Stimulated activated memory B cell treated with anti-CD40 and anti-IgM and Interleukin-4, amounts not matched to agents 10 μg/mL and 1 μg/mL and 100 μg/mL, for 72 hours (primary cell): ENCODE results near the gene ANKRD28.

ENCODE experiments used
- ATAC-seq: fragments of 150-1000 bp; cut with Tn5 transposase; 2 replicates; pipeline ENCODE4 v1.10.0; 2021
- H3K27ac Mint-ChIP-seq: one replicate; pipeline ENCODE4 v1.8.0; 2022; ENCODE audit warnings: mild to moderate bottlenecking, mixed read lengths
- H3K27me3 Mint-ChIP-seq: one replicate; pipeline ENCODE4 v1.8.0; 2022; ENCODE audit warnings: mixed read lengths
- H3K36me3 Mint-ChIP-seq: one replicate; pipeline ENCODE4 v1.8.0; 2022; ENCODE audit warnings: mixed read lengths
- H3K4me1 Mint-ChIP-seq: one replicate; pipeline ENCODE4 v1.8.0; 2022; ENCODE audit warnings: mixed read lengths
- H3K4me3 Mint-ChIP-seq: one replicate; pipeline ENCODE4 v1.8.0; 2022; ENCODE audit warnings: mild to moderate bottlenecking, moderate library complexity, mixed read lengths
- H3K9me3 Mint-ChIP-seq: one replicate; pipeline ENCODE4 v1.8.0; 2022; ENCODE audit warnings: mixed read lengths

ANKRD28 gene

GRCh38 chr3:15731024-15731423 lies 66.8 kb downstream of the ANKRD28 start:
- no peaks in the 10 kb centered on the region for H3K27me3 Mint-ChIP-seq
- peaks cover 55% of the 10 kb centered on the region for H3K36me3 Mint-ChIP-seq
- H3K27ac Mint-ChIP-seq: no peak overlapping the region
- peaks cover 3% of the 10 kb centered on the region for H3K4me1 Mint-ChIP-seq
- no peak for ATAC-seq
- H3K9me3 Mint-ChIP-seq: no peaks in the 10 kb centered on the region
- H3K4me3 Mint-ChIP-seq: no peak overlapping the region

DNA sequence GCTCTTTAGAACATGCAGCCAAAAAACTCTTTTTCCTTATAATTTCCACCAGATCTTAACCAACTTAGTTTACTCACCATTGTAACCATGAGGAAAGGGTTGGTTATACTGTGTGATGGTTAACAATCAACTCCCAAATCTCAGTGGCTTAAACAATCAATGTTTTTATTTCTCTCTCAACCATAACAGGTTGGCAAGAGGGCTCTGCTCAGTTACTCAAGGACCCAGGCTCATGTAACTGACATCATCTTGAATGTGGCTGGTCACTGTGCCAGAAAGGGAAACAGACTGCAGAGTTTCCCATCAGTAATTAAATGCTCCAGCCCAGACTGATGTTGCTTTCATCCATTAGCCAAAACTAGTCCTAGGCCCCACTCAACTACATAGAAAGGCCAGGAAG lies 69.0 kb downstream of the ANKRD28 start:
- H3K36me3 Mint-ChIP-seq: peaks cover 60% of the 10 kb centered on the region
- no peak overlapping the region for H3K27ac Mint-ChIP-seq
- H3K4me1 Mint-ChIP-seq: peaks cover 6% of the 10 kb centered on the region
- no peaks in the 10 kb centered on the region for H3K9me3 Mint-ChIP-seq
- H3K27me3 Mint-ChIP-seq: no peaks in the 10 kb centered on the region
- H3K4me3 Mint-ChIP-seq: no peak overlapping the region
- no peak for ATAC-seq

- H3K27ac Mint-ChIP-seq: no peak overlapping the region
- H3K36me3 Mint-ChIP-seq: peaks cover 60% of the 10 kb centered on the region
- H3K4me3 Mint-ChIP-seq: no peak overlapping the region
- H3K27me3 Mint-ChIP-seq: no peaks in the 10 kb centered on the region
- H3K4me1 Mint-ChIP-seq: peaks cover 6% of the 10 kb centered on the region
- no peaks in the 10 kb centered on the region for H3K9me3 Mint-ChIP-seq
- no peak for ATAC-seq
These were observed 70.9 kb downstream of the ANKRD28 start for GRCh38 chr3:15726881-15727280.

GRCh38 chr3:15726043-15726442 lies 71.7 kb downstream of the ANKRD28 start:
- Mint-ChIP-seq H3K27me3 (no peaks in the 10 kb centered on the region), H3K27ac (no peak overlapping the region), H3K36me3 (peaks cover 63% of the 10 kb centered on the region), H3K4me3 (no peak overlapping the region), H3K9me3 (no peaks in the 10 kb centered on the region), H3K4me1 (peaks cover 6% of the 10 kb centered on the region)
- no peak for ATAC-seq

GRCh38 chr3:15724446-15724845 lies 73.3 kb downstream of the ANKRD28 start:
- Mint-ChIP-seq H3K9me3 (no peaks in the 10 kb centered on the region), H3K4me1 (peaks cover 6% of the 10 kb centered on the region), H3K4me3 (no peak overlapping the region), H3K27me3 (no peaks in the 10 kb centered on the region), H3K27ac (no peak overlapping the region), H3K36me3 (peaks cover 67% of the 10 kb centered on the region)
- ATAC-seq: no peak

DNA sequence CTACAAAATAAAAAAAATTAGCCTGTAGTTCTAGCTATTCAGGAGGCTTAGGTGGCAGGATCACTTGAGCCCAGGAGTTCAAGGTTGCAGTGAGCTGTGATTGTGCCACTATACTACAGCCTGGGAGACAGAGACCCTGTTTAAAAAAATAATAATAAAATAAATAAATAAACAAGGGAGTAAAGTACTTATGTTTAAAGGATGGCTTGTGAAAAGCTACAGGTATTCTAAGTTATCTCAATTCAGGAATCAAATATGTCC lies 74.2 kb downstream of the ANKRD28 start:
- no peak for ATAC-seq
- H3K4me1 Mint-ChIP-seq: peaks cover 6% of the 10 kb centered on the region
- no peaks in the 10 kb centered on the region for H3K27me3 Mint-ChIP-seq
- no peaks in the 10 kb centered on the region for H3K9me3 Mint-ChIP-seq
- no peak overlapping the region for H3K4me3 Mint-ChIP-seq
- H3K36me3 Mint-ChIP-seq: peaks cover 58% of the 10 kb centered on the region
- H3K27ac Mint-ChIP-seq: no peak overlapping the region

GRCh38 chr3:15722877-15723623 lies 74.7 kb downstream of the ANKRD28 start:
- Mint-ChIP-seq H3K36me3 (peaks cover 55% of the 10 kb centered on the region), H3K9me3 (no peaks in the 10 kb centered on the region), H3K4me3 (no peak overlapping the region), H3K27ac (no peak overlapping the region), H3K4me1 (peaks cover 6% of the 10 kb centered on the region), H3K27me3 (no peaks in the 10 kb centered on the region)
- ATAC-seq: no peak

- H3K27me3 Mint-ChIP-seq: no peaks in the 10 kb centered on the region
These were observed 81.6 kb downstream of the ANKRD28 start for GRCh38 chr3:15716178-15716577.

DNA sequence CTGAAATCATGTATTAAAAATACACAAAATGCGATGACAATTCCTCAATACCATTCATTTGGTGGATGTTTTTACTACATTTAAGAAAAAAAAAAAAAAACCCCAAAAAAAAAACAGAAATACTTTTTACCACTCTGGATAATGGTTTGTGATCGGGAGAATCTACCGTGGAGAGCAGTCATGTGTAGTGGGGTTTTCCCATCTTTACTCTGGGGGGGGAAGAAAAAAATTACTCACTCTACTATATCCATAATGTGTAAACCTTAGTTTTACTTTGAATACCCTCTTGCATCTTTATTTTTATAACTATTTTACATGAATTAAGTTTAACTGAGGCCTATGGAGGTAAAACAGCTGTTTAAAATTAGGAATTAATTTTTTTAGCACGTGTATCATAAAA lies 83.3 kb downstream of the ANKRD28 start:
- no peak for ATAC-seq
- Mint-ChIP-seq H3K4me3 (no peak overlapping the region), H3K27ac (no peak overlapping the region), H3K36me3 (peaks cover 15% of the 10 kb centered on the region), H3K4me1 (no peaks in the 10 kb centered on the region), H3K27me3 (no peaks in the 10 kb centered on the region), H3K9me3 (no peaks in the 10 kb centered on the region)

More at GRCh38 chr3:15716178-15716577, 81.6 kb downstream of the ANKRD28 start:
- no peak for ATAC-seq
- H3K4me3 Mint-ChIP-seq: no peak overlapping the region
- H3K9me3 Mint-ChIP-seq: no peaks in the 10 kb centered on the region
- no peaks in the 10 kb centered on the region for H3K4me1 Mint-ChIP-seq
- H3K27ac Mint-ChIP-seq: no peak overlapping the region
- H3K36me3 Mint-ChIP-seq: peaks cover 25% of the 10 kb centered on the region

GRCh38 chr3:15713364-15713763 lies 84.4 kb downstream of the ANKRD28 start:
- Mint-ChIP-seq H3K9me3 (no peaks in the 10 kb centered on the region), H3K4me1 (no peaks in the 10 kb centered on the region), H3K36me3 (peaks cover 24% of the 10 kb centered on the region), H3K27me3 (no peaks in the 10 kb centered on the region), H3K4me3 (no peak overlapping the region), H3K27ac (no peak overlapping the region)
- ATAC-seq: no peak

DNA sequence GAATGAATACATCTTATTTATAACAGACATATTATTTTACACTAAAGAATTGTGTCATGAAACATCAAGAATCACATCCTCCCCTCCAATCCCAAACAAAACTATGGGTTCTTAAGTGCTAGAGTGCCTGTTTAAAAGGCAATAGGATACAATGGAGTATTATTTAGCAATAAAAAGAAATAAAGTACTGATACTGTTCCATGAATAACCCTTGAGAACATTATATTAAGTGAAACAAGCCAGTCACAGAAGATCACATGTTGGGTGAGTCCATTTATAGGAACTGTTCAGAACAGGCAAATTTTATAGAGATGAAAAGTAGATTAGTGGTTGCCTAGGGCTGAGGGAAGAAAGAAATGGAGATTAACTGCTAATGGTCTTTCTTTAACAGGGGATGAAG lies 86.5 kb downstream of the ANKRD28 start:
- Mint-ChIP-seq H3K4me3 (no peak overlapping the region), H3K9me3 (peaks cover 4% of the 10 kb centered on the region), H3K36me3 (peaks cover 44% of the 10 kb centered on the region), H3K27me3 (no peaks in the 10 kb centered on the region), H3K4me1 (no peaks in the 10 kb centered on the region), H3K27ac (no peak overlapping the region)
- ATAC-seq: no peak

GRCh38 chr3:15708882-15709677 lies 88.7 kb downstream of the ANKRD28 start:
- Mint-ChIP-seq H3K4me1 (no peaks in the 10 kb centered on the region), H3K4me3 (no peak overlapping the region), H3K27me3 (no peaks in the 10 kb centered on the region), H3K36me3 (peaks cover 53% of the 10 kb centered on the region), H3K27ac (no peak overlapping the region), H3K9me3 (peaks cover 4% of the 10 kb centered on the region)
- ATAC-seq: no peak

- no peak for ATAC-seq
- no peak overlapping the region for H3K4me3 Mint-ChIP-seq
- H3K36me3 Mint-ChIP-seq: peaks cover 58% of the 10 kb centered on the region
- peaks cover 4% of the 10 kb centered on the region for H3K9me3 Mint-ChIP-seq
- H3K4me1 Mint-ChIP-seq: no peaks in the 10 kb centered on the region
- H3K27me3 Mint-ChIP-seq: no peaks in the 10 kb centered on the region
- H3K27ac Mint-ChIP-seq: no peak overlapping the region
These were observed 90.0 kb downstream of the ANKRD28 start for GRCh38 chr3:15707779-15708178.

DNA sequence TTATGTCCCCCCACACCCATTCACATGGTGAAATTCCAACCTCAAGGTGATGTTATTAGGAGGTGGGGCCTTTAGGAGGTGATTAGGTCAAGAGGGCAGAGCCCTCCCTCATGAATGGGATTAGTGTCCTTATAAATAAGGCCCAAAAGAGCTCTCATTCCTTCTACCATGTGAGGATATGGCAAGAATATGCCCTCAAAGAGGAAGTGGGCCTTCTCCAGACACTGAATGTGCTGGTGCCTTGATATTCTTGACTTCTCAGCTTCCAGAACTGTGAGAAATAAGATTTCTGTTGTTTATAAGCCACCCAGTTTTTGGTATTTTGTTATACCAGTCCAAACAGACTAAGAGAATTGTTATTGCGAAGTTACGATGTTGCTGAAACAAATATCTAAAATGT lies 94.4 kb downstream of the ANKRD28 start:
- no peak for ATAC-seq
- H3K9me3 Mint-ChIP-seq: peaks cover 4% of the 10 kb centered on the region
- H3K27ac Mint-ChIP-seq: no peak overlapping the region
- H3K4me1 Mint-ChIP-seq: peaks cover 4% of the 10 kb centered on the region
- peaks cover 60% of the 10 kb centered on the region for H3K36me3 Mint-ChIP-seq
- H3K4me3 Mint-ChIP-seq: no peak overlapping the region
- H3K27me3 Mint-ChIP-seq: no peaks in the 10 kb centered on the region

- no peak overlapping the region for H3K27ac Mint-ChIP-seq
- no peak overlapping the region for H3K4me3 Mint-ChIP-seq
- no peak for ATAC-seq
- no peaks in the 10 kb centered on the region for H3K9me3 Mint-ChIP-seq
- no peaks in the 10 kb centered on the region for H3K27me3 Mint-ChIP-seq
- H3K4me1 Mint-ChIP-seq: peaks cover 9% of the 10 kb centered on the region
- H3K36me3 Mint-ChIP-seq: peaks cover 76% of the 10 kb centered on the region
These were observed 103.2 kb downstream of the ANKRD28 start for GRCh38 chr3:15694628-15695027.

- Mint-ChIP-seq H3K4me1 (peaks cover 5% of the 10 kb centered on the region), H3K27ac (no peak overlapping the region), H3K4me3 (no peak overlapping the region), H3K27me3 (no peaks in the 10 kb centered on the region), H3K9me3 (no peaks in the 10 kb centered on the region), H3K36me3 (peaks cover 69% of the 10 kb centered on the region)
- no peak for ATAC-seq
These were observed 104.4 kb downstream of the ANKRD28 start for GRCh38 chr3:15693355-15693754.
